ACHN (cell line): Measurements from ENCODE around the gene AUTS2.

Experiments used
- DNase-seq: peaks from one replicate; pipeline ENCODE4 v3.0.0-alpha.2; 2015
- in situ Hi-C: cut with HindIII; loops from 2 replicates; pipeline ENCODE4 v1.10.0; 2017; ENCODE audit warnings: low sequenced_read_pairs, low pct_ligation_motif_present, low pct_unique_long_range_greater_than_20kb

AUTS2 gene

DNA sequence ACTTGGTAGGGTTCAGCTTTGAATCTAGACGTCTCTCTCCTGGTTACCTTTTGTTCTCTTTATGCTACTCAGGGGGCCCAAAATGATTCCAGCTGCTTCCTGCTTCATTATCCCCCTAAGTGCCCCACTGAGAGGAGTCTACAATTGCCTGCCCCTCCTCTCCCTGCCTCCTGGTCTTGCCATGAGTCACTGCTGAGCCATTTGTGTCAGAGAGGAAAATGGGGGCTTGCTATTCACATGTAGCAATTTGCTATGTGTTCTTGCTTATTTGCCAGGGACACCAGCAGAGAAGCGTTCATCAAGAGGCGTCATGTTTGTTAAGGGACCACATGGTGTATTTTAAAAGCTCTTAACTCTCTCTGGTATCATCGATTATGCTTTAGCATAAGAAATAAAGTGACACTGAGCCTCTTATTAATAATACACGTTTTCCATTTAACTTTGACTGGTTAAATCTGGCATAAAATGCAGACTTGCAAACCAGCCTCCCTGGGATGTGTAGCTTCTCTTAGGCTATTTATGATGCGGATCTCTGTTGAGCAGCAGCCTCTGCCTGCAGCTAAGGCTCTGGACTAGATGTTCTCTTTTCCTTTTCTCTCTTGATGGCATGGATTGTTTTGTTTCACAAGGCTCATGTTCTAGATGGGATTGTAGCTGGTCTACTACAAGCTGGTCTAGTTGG lies 239.3 kb downstream of the AUTS2 start:
- no peak for DNase-seq
- in situ Hi-C loops: no loop called here

DNA sequence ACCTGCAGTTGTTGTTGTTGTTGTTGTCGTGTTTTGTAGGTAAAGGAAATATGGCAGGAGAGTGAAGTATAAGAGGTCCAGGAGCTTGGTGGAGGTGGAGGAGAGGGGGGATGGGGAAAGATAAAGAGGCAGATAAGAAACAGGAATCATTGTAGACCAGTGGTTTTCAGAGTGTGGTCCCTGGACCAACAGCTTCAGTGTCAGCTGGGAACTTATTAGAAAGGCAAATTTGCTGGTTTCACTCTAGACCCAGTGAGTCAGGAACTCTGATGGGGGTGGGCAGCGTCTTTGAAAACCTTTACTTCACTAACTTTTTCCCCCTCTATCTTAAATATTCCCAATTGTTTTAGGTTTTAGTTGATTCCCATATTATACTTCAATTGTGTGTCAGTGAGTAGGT lies 241.5 kb downstream of the AUTS2 start:
- DNase-seq: no peak
- in situ Hi-C loops: no loop called here

DNA sequence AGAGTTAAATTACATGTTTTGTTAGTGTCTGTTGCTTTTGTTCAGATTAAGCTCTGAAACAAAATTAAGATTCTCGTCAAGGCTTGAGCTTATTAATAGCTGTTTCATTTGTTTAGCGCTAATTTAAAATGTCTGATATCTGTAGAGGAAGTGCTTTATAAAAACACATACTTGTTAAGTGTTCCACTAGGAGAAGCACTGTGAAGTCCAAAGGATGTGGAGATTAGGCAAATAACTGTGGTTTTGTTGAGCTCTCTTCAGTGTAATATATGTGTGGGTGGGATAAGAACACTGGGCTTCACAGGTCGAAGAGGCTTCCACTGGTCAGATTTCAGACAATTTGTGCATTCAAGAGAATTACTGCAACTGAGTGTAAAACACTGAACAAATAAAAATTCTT lies 242.0 kb downstream of the AUTS2 start:
- in situ Hi-C loops: no loop called here

DNA sequence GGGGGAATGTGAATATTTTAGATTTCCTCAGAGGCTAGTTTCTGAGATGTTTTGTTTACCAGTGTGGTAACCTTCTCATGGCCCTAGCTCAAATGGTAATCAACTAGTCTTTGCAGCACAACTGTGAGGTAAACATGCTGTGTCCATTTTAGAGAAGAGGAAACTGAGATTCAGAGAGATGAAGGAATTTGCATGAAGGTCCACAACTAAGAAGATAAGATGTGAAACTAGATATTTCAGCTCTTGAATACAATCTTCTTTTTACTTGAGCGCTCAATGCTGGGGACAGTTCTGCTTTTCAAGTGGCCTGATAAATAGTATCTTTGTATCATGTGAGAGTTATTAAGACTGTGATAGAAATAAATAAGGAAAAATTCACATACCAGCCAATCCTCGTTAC lies 245.4 kb downstream of the AUTS2 start:
- in situ Hi-C loops: no loop called here
- DNase-seq: no peak

More for the DNA sequence above, 242.0 kb downstream of the AUTS2 start:
- DNase-seq: no peak

DNA sequence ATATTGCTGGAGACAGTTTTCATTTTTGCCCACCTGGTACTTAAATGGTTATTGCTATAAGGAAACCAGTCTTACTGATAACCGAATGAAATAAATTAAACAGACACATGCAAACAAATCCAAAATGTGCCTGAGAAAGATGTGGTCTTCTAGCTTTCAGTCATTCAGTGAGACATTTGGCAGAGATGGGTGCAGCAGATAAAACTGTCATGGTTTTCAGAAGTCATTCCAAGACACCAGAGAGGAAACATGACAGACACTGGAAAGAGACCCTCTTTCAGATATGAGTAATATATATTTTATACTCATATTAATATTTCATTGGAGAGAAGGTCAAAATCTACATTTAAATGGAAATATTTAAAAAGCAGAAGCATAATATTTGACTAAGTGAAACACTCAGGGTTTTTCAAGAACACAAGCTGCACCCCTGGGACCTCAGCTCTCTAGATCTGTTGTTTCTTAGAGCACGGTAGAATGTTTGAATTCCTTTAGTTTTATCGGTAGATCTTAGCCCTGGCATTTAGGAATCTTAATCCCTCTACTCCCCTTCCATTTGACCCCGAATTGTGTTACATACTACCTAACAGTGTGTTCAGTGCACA lies 246.1 kb downstream of the AUTS2 start:
- in situ Hi-C loops: no loop called here
- DNase-seq: no peak

DNA sequence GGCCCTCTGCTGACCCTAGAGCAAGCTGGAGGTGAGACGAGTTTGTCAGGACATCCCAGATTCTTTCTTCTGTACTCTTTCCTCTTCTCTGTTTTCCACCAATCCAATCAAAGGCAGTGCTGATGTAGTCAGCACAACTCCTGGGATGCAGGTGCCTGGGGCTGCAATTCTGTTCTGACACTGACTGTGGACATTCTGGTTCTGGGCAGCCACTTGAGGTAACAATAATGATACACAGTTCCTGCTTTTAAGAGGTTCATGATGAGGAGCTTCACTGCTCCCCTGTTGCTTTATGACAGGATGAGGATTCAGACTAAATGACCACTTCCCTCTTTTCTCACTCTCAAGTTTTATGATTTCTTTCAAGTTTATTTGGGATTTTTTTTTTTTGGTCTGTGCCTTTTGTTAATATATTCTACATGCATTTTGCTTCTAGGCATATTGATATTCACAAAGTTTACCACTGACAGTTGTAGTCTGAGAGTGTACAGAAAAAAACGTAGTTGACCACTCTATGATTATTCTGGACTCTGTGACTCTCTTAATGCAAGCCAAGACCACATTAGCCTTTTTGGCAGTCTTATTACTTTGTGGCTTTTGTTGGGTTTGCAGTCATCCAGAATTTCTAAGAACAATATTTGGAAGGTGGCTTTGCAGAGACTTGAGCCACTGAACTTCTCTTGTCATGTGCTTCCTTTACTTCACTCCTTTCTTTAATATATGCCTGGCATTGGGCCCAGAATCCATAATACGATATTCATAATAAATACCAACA lies 247.6 kb downstream of the AUTS2 start:
- no peak for DNase-seq
- in situ Hi-C loops: no loop called here

DNA sequence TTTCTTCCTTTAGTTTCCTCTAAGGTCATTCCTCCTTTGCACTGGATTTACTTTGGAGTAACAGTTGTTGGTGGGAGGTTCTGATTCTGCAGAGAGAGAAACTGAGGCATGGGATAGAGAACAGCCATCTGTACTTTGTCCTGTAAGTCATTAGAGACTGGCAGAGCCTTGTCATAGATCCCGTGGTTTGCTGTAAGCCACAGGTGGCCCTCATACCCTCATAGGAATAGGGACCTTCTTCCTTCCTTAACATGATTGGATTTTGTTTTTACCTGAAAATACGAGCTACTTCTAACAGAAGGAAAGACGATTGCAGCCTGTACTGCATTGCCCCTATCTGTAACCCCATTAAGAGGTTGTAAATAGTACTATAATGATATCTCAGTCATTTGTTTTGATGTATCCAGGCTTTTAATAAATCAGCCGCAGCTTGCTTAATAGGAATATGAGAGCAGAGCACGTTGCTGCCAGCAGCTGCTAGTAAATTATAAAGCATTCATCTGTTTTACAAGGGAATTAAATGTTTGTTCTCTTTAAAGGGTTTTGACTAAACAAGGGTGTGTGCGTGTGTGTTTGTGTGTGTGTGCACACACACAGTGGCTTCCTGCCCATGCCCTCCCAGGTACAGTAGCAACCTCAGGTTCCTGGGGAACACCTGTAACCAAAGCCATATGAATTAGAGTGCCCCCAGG lies 249.8 kb downstream of the AUTS2 start:
- in situ Hi-C loops: no loop called here
- no peak for DNase-seq

DNA sequence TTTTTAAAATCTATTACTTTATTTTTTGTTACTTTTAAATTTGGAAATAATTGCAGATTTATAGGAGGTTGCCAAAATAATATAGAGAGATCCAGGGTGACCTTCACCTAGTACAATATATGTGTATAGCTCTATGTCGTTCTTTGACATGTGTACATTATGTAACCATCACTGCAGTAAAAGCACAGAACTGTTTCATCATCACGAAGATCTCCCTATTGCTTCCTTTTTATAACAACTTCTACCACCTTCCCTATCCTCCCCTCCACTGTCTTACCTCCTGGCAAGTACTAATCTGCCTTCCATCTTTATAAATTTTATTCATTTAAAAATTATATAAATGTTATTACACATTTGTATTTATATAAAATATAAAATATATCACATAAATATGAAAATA lies 251.0 kb downstream of the AUTS2 start:
- DNase-seq: no peak
- in situ Hi-C loops: no loop called here

DNA sequence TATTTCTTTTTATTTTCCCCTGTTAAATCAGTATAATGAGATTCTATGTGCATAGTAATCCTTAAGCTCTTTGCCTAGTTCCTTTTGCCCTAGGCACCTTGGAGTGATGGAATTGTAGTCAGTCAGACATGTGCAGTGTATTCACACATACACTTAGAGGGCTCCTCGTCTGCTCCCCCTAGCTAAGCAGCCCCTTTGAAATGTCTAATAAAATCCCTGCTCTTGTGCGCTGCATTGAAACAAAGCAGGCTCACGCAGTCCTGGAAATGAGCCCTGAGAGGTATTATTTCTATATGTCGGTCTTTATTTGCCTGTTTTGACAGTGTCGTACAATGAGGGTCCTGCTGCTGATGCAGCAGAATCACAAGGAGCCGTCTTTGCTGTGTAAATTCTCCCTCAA lies 258.7 kb downstream of the AUTS2 start:
- DNase-seq: no peak
- in situ Hi-C loops: no loop called here

DNA sequence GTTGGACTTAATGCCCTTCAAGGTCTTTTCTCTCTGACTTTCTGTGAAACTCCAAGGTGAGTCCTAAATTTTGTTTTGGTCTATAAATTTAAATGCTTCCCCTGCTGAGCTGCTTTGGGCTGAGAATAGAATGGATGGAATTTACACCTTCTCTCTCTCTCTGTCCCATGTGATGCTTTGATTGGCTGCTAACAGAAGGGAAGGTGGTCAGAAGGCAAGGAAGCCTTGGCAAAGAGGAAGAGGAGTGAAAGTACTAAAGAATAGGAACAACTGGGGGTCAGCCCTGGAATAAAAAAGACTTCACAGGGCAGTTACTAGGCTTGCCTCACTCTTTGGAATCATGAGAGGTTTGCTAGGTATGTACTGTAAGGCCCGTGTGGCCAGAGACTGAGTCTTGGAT lies 260.2 kb downstream of the AUTS2 start:
- in situ Hi-C loops: no loop called here
- DNase-seq: no peak

DNA sequence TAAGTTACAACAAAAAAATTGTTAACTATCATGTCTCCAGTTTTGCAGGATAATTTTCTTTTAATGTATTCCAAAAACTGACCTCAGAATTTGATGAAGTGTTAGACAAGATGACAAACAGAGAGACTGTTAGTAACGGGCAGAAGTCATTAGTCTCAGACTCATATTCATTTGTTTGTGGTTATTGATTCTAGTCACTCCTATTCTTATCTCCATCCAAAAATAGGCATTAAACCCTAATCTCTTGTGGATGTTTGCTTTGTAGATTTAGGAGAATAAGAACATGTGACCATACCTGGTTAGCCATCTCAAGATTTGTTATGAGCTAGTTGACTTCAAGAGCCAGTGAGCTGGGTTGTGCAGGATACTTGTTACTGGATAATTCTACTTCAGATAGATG lies 261.1 kb downstream of the AUTS2 start:
- no peak for DNase-seq

DNA sequence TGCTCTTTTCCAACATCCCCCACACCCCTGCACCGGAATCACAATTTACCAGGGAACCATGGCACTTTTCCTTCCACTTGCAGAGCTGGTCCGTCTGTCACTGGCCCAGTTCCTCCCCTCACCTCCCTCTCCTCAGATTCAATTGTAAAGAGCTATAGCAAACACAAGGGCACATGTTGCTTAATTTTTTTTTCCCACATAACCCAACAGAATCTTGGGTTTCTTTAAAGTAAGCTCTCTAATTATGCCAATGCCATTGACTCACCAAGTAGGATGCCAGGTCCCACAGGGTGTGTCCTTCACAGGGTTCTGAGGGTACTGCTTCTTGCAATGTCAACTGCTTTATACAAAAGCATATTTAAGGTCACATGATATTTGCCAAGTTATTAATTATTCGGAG lies 262.2 kb downstream of the AUTS2 start:
- DNase-seq: no peak
- in situ Hi-C loops: no loop called here

More for the DNA sequence above, 261.1 kb downstream of the AUTS2 start:
- in situ Hi-C loops: no loop called here

DNA sequence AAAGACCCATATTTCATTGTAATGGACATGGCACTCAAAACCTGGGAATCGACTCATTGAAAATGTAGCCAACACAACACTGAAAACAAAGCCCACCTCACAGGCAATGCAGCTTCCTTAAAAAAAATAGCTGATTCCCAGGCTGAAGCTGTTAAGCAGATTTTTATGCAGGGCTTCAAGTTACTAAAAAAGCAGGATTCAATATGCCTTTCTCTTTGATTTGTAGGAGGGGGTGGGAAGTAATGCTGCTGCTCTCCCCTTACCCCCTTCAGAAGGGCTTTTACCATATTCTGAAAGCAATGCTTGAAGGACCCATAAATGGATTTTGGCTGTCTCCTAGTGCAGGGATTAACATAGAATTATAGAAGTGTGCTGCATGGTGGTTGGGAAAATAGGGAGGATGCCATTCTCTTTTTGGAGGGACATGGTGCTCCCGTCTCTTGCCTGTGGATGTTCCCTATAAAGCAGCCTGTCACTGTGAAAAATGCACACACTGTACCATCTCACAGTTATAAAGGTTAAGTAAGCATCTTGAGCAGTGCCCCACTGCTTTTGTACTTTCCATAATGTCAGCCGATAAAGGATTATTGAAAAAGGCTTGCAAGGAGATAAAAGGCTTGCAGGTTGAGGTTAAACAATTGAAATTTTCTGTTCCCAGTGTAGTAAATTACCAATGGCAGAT lies 262.8 kb downstream of the AUTS2 start:
- no peak for DNase-seq

DNA sequence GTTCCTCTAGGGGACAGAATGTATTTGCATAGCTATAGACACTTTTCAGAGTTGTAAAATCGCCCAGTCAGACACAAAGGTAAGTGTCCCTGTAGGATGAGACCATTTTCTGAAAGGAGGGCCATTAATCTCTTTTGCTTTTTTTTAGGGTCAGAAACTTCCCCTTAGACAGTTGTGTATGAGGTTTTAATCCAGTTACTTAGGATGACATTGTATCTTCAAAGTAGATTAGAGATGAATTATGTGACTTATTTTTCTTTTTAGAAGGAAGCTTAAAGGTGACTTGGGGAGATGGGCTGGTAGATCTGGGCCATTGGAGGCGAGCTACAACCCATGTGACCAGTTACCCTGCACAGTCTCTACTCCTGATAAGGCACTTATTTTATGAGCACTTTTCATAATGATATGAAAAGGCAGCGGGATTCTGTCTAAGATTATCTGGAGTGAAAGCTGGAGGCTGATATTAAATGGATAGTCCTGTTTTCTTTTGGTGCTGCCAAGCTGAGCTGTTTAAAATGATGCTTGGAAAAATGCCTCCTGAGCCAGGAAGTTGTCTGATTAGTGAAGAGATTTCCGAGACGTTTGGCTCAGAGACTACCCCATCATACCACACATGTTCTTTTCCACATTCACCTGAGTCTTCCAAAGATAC lies 264.3 kb downstream of the AUTS2 start:
- DNase-seq: no peak
- in situ Hi-C loops: no loop called here

More for the DNA sequence above, 262.8 kb downstream of the AUTS2 start:
- in situ Hi-C loops: no loop called here

DNA sequence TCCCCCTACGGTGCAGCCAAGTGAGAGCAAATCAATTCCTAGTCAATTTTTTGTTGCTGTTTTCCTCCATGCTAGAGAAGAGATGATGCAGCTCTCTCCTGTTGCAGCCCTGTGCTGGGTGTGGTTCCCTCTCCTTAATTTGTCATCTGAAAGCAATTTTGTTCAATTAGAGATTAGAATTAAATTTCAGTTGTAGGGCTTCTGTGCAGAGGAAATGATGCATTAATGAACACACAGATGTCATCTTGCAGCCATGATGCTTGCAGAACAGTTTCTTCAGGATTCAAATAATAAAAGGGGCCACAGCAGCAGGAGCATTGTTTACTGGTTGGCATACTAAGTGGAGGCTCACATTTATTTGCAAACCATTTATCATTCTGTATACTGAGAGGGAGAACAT lies 266.0 kb downstream of the AUTS2 start:
- in situ Hi-C loops: no loop called here
- DNase-seq: no peak

DNA sequence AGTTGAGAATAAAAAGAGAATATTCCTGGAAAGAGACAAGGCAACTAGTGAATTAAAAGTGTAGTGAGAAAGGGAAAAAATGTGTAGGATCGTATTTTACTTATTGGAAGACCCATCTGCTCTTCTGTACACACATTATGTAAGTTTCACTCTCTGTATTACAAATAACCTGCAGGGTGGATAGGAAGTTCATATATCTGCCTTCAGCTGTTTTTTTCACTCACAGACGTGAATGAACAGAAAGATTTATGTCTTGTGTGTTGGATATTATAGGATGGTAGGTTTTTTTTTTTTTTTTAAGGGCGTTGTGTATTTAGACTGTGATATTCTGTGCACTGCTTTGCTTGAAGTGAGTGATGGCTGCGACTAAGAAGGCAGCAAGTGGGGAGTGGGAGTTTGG lies 266.5 kb downstream of the AUTS2 start:
- no peak for DNase-seq
- in situ Hi-C loops: no loop called here

DNA sequence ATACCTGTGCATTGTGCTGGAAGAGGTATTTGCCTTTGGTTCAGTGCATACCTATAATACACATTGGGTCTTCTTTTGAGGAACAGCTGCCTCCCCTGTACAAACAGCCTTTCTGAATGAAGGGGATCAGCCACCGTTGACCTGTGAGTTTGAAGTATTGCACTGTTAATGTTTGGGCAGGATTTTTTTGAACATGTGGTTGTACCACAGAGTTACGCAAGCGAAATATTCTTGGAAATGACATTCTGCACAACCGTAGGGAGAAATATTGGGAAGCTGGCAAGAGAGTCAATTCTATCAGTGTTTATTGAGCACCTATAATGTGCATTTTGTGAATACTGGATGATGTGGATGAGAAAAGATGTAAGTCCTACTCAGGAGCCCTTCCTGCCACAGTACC lies 270.6 kb downstream of the AUTS2 start:
- DNase-seq: no peak
- in situ Hi-C loops: no loop called here

DNA sequence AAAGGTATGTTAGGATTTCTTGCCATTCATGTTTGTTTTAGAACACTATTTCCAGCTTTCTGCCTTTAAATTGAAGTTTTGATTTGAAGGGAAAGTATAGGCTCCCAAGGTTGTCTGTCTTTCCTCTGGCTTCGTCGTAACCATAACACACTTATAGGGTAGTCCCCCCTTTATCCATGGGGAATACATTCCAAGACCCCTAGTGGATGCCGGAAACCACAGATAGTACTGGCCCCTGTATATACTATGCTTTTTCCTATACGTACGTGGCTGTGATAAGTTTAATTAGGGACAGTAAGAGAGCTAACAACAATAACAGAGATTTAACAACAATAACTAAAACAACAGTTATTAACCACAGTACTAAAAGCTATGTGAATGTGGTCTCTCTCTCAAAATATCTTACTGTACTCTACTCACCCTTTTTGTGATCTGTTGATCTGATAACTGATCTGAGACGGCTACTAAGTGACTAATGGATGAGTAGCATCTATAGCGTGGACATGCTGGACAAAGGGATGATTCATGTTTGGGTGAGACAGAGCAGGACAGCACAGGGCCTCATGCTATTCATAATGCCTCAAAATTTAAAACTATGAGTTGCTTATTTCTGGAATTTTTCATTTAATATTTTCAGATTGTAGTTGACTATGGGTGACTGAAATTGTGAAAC lies 273.1 kb downstream of the AUTS2 start:
- in situ Hi-C loops: no loop called here

More for the DNA sequence above, 273.1 kb downstream of the AUTS2 start:
- DNase-seq: peak; percentile 62
